GM12878 (cell line): ENCODE results near the gene RPS16. TPM values are rescaled to one million over a fixed set of nuclear protein-coding genes. Genes with fewer than 3 reads are reported as not detected.

Source experiments
- CHD2 ChIP-seq: IDR thresholded peaks from 2 replicates; pipeline ENCODE4 v1.6.1; 2011; ENCODE audit warnings: low read depth, low read length, improper control_type of control experiment, borderline replicate concordance
- HDAC6 ChIP-seq: fragments of 200-600 bp; sonication (generic); IDR thresholded peaks from one replicate; pipeline ENCODE4 v1.8.0; 2017; ENCODE audit warnings: antibody characterized with exemption; ENCODE audit not compliant: unreplicated experiment
- LARP7 ChIP-seq: fragments of 450-650 bp; IDR thresholded peaks from 2 replicates; pipeline ENCODE4 v1.6.1; 2017; ENCODE audit warnings: mild to moderate bottlenecking
- NR2F1 ChIP-seq: fragments of 450-650 bp; conservative IDR thresholded peaks from 2 replicates; pipeline ENCODE4 v1.6.1; 2017; ENCODE audit warnings: mild to moderate bottlenecking
- PAX8 ChIP-seq: fragments of 450-650 bp; IDR thresholded peaks from 2 replicates; pipeline ENCODE4 v1.6.1; 2017; ENCODE audit warnings: mild to moderate bottlenecking, moderate library complexity
- PKNOX1 ChIP-seq: fragments of 450-650 bp; IDR thresholded peaks from 2 replicates; pipeline ENCODE4 v1.6.1; 2016; ENCODE audit warnings: mild to moderate bottlenecking
- POU2F2 ChIP-seq: IDR thresholded peaks from 3 replicates; pipeline ENCODE4 v1.6.1; 2011; ENCODE audit warnings: low read depth, mild to moderate bottlenecking, low read length, borderline replicate concordance
- RELB ChIP-seq: fragments of 450-650 bp; IDR thresholded peaks from 2 replicates; pipeline ENCODE4 v1.6.1; 2017; ENCODE audit warnings: low read depth, mild to moderate bottlenecking, moderate library complexity
- SREBF1 ChIP-seq: IDR thresholded peaks from 2 replicates; pipeline ENCODE4 v1.6.1; 2012; ENCODE audit warnings: mild to moderate bottlenecking, low read length
- STAT3 ChIP-seq: IDR thresholded peaks from 2 replicates; pipeline ENCODE4 v1.6.1; 2011; ENCODE audit warnings: low read depth, low read length, improper control_type of control experiment
- TCF12 ChIP-seq: IDR thresholded peaks from 2 replicates; pipeline ENCODE4 v1.6.1; 2011; ENCODE audit warnings: low read depth, mild to moderate bottlenecking, low read length
- TCF7 ChIP-seq: IDR thresholded peaks from 2 replicates; pipeline ENCODE4 v1.6.1; 2014; ENCODE audit warnings: antibody characterized with exemption, borderline replicate concordance
- polyA plus RNA-seq, 11 experiments: library from polyadenylated mRNA; depleted of rRNA in 4 of 11; unstranded in 6 of 11; stranded (reverse) in 5 of 11; fragments of >200 nt; fragmentation: Nextera tagmentation in 4 of 11; fragmentation: Illumina TruSeq in 1 of 11; extraction: Ambion mirVana in 4 of 11; extraction: Trizol in 1 of 11; gene quantifications; 1 replicate in 1 of 11; 2 replicates in 10 of 11; pipeline versions ENCODE4 v1.2.1 to v1.2.3, GENCODE V29; 2011 to 2016; ENCODE audit warnings: inconsistent platforms in 2 of 11, missing spikeins in 2 of 11, low read depth in 1 of 11
- total RNA-seq, 4 experiments: library from RNA; depleted of rRNA in 3 of 4; stranded (reverse); fragments of >200 nt in 3 of 4; fragmentation: Illumina TruSeq in 1 of 4; extraction: Trizol in 1 of 4; gene quantifications; 2 replicates each; pipeline versions ENCODE4 v1.2.1 to v1.2.3, GENCODE V29; 2013 to 2021

The RPS16 gene
- total and polyA plus RNA-seq, 10 of the 15 experiments (the other 5 are each of a cell fraction or from before 2014, with no cell fraction given), result 148 to 4,810 (median 2,343) TPM

GRCh38 chr19:39410017-39410830 lies 25.5 kb downstream of the RPS16 start (continued):
- TF ChIP-seq POU2F2, result peak; percentile 86; the same call in 1 of the 3 replicates
- TF ChIP-seq CHD2, result peak; percentile 88
- no peak for TF ChIP-seq TCF7
- TF ChIP-seq PAX8, result no peak
- no peak for TF ChIP-seq STAT3
- peak; percentile 96 for TF ChIP-seq NR2F1
- peak; percentile 37; the same call in 1 of the 2 replicates for TF ChIP-seq TCF12
- TF ChIP-seq SREBF1, result no peak
- peak; percentile 29 for TF ChIP-seq HDAC6
- peak; percentile 81 for TF ChIP-seq LARP7
- TF ChIP-seq PKNOX1, result peak; percentile 53
- TF ChIP-seq RELB, result peak; percentile 98
- TF ChIP-seq, all 136 proteins: peak for 50
